Measurements from ENCODE around the gene MMD2.

DNA sequence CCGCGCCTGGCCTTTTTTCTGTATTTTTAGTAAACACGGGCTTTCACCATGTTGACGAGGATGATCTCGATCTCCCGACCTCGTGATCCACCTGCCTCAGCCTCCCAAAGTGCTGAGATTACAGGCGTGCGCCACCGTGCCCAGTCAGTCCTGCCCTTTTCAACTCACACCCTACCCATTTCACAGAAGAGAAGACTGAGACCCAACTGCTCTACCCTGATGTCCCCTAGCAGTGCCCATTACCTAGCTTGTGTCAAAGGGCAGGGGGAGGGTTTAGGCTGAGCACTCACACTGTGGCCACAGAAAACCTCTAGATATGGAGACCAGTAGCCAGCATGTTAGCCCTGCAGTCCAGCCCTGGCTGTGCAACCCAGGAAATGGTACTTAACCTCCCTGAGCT, 15.7 kb downstream of the MMD2 start:
- TF ChIP-seq RAD21 (IDR thresholded peaks at IDR 0.05; ENCODE audit: low read depth) (no peak), CEBPB (IDR thresholded peaks at IDR 0.05) (no peak)
